Lower leg skin (tissue), 3 donors: ENCODE data around the gene SORCS2.

Experiments
- CTCF ChIP-seq, 3 donors: fragments of 450-650 bp; IDR thresholded peaks; one replicate each; pipeline ENCODE4 v1.5.1; 2016; ENCODE audit warnings: antibody characterized with exemption in 3 of 3, mild to moderate bottlenecking in 3 of 3, moderate library complexity in 2 of 3
- POLR2A ChIP-seq, 2 donors: fragments of 450-650 bp; IDR thresholded peaks; one replicate each; pipeline ENCODE4 v1.6.1; 2016 to 2017; ENCODE audit warnings: antibody characterized with exemption in 2 of 2, mild to moderate bottlenecking in 1 of 2, moderate library complexity in 1 of 2

- TF ChIP-seq CTCF (IDR thresholded peaks at IDR 0.05) = no peak
- no peak for TF ChIP-seq POLR2A (IDR thresholded peaks at IDR 0.05)
Measured at GRCh38 chr4:7621252-7622035, 429.1 kb downstream of the SORCS2 start.
